Transverse colon (tissue), 3 donors: ENCODE data around the gene CLEC5A.

Experiments used
- POLR2A ChIP-seq: fragments of 450-650 bp; IDR thresholded peaks from one replicate; pipeline ENCODE4 v1.6.1; 2016; ENCODE audit warnings: antibody characterized with exemption, mild to moderate bottlenecking, moderate library complexity
- TF ChIP-seq, protein P1 (sequence below), 5 experiments: fragments of 200-600 bp in 3 of 5; fragments of 450-650 bp in 2 of 5; sonication (generic) in 3 of 5; IDR thresholded peaks; 1 replicate in 2 of 5; 2 replicates in 3 of 5; pipeline ENCODE4 v1.5.1; 2016 to 2017; ENCODE audit warnings: antibody characterized with exemption in 5 of 5, inconsistent platforms in 3 of 5, mild to moderate bottlenecking in 2 of 5, moderate library complexity in 1 of 5

DNA sequence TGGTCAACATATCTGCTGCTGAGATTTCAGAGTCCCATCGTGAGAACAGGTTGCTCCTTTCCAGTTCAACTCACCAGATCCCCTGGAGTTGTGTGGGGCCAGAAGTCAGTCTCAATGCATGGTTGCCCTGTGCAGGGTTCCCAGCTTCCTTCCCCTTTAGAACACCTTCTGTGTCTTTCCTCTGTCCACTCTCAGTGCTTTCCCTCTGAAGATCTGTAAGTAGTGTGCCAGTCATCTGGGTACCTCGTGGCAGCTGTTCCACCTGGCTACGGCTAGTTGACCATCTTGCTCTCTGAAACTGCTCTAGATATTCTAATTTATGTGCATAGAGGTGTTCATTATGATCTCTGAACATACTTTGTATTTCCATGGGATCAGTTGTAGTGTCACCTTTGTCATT is 69.4 kb downstream of the CLEC5A start:
- TF ChIP-seq, protein P1, sequence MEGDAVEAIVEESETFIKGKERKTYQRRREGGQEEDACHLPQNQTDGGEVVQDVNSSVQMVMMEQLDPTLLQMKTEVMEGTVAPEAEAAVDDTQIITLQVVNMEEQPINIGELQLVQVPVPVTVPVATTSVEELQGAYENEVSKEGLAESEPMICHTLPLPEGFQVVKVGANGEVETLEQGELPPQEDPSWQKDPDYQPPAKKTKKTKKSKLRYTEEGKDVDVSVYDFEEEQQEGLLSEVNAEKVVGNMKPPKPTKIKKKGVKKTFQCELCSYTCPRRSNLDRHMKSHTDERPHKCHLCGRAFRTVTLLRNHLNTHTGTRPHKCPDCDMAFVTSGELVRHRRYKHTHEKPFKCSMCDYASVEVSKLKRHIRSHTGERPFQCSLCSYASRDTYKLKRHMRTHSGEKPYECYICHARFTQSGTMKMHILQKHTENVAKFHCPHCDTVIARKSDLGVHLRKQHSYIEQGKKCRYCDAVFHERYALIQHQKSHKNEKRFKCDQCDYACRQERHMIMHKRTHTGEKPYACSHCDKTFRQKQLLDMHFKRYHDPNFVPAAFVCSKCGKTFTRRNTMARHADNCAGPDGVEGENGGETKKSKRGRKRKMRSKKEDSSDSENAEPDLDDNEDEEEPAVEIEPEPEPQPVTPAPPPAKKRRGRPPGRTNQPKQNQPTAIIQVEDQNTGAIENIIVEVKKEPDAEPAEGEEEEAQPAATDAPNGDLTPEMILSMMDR (IDR thresholded peaks at IDR 0.05) = no peak
- TF ChIP-seq POLR2A = no peak
